GM18498 (cell line): ENCODE results near the gene DOCK11.
A peak's percentile ranks its signal among the peaks of the same experiment; 100 is the strongest.

Experiments
- ATAC-seq: cut with Tn5 transposase; IDR thresholded peaks from one replicate; pipeline ENCODE4 v1.9.1; 2021; ENCODE audit warnings: mild to moderate bottlenecking, moderate library complexity; ENCODE audit not compliant: unreplicated experiment

Gene DOCK11

GRCh38 chrX:118528071-118528737, 32.6 kb downstream of the DOCK11 start:
- peak; percentile 75 for ATAC-seq

GRCh38 chrX:118530219-118530911, 34.8 kb downstream of the DOCK11 start:
- no peak for ATAC-seq

- no peak for ATAC-seq
Measured at GRCh38 chrX:118534716-118535493, 39.3 kb downstream of the DOCK11 start.

- ATAC-seq = peak; percentile 61
Measured at GRCh38 chrX:118536204-118536603, 40.6 kb downstream of the DOCK11 start.

GRCh38 chrX:118536687-118537461, 41.3 kb downstream of the DOCK11 start:
- ATAC-seq = peak; percentile 78

GRCh38 chrX:118538386-118538785, 42.8 kb downstream of the DOCK11 start:
- no peak for ATAC-seq

- no peak for ATAC-seq
Measured at GRCh38 chrX:118540342-118540741, 44.7 kb downstream of the DOCK11 start.

GRCh38 chrX:118541482-118541881, 45.9 kb downstream of the DOCK11 start:
- ATAC-seq = no peak

- no peak for ATAC-seq
Measured at GRCh38 chrX:118545510-118545909, 49.9 kb downstream of the DOCK11 start.

- no peak for ATAC-seq
Measured at GRCh38 chrX:118548841-118549240, 53.2 kb downstream of the DOCK11 start.

- ATAC-seq = no peak
Measured at GRCh38 chrX:118550792-118551191, 55.2 kb downstream of the DOCK11 start.

GRCh38 chrX:118551426-118551825, 55.8 kb downstream of the DOCK11 start:
- ATAC-seq = no peak

- no peak for ATAC-seq
Measured at GRCh38 chrX:118552121-118552900, 56.7 kb downstream of the DOCK11 start.

- no peak for ATAC-seq
Measured at GRCh38 chrX:118553042-118553710, 57.6 kb downstream of the DOCK11 start.

- ATAC-seq = no peak
Measured at GRCh38 chrX:118554511-118554910, 58.9 kb downstream of the DOCK11 start.

- ATAC-seq = no peak
Measured at GRCh38 chrX:118558926-118559325, 63.3 kb downstream of the DOCK11 start.

- ATAC-seq = no peak
Measured at GRCh38 chrX:118560489-118560888, 64.9 kb downstream of the DOCK11 start.

GRCh38 chrX:118562582-118563164, 67.1 kb downstream of the DOCK11 start:
- ATAC-seq = no peak

GRCh38 chrX:118564498-118564897, 68.9 kb downstream of the DOCK11 start:
- ATAC-seq = no peak
